Esophagus muscularis mucosa (tissue), 4 donors: ENCODE data around the gene DTD2. TPM values are rescaled to one million over a fixed set of nuclear protein-coding genes. Genes with fewer than 3 reads are reported as not detected.
A peak's percentile ranks its signal among the peaks of the same experiment; 100 is the strongest.

Source experiments
- DNase-seq: peaks from one replicate; pipeline ENCODE4 v3.0.0-alpha.2; 2017; ENCODE audit errors: extremely low spot score
- H3K27ac ChIP-seq, 4 donors: fragments of 200-600 bp; sonication (generic); replicated peaks in 1 of 4; 1 replicate in 3 of 4; 2 replicates in 1 of 4; pipeline ENCODE4 v1.5.1; 2016 to 2019; ENCODE audit warnings: mild to moderate bottlenecking in 1 of 4
- H3K27me3 ChIP-seq, 4 donors: fragments of 200-600 bp; sonication (generic); one replicate each; pipeline versions ENCODE4 v1.5.1 to v1.6.0; 2016 to 2019
- H3K36me3 ChIP-seq, 4 donors: fragments of 200-600 bp; sonication (generic); one replicate each; pipeline ENCODE4 v1.5.1; 2016 to 2019
- H3K4me1 ChIP-seq, 4 donors: fragments of 200-600 bp; sonication (generic); one replicate each; pipeline ENCODE4 v1.5.1; 2016 to 2019
- H3K4me3 ChIP-seq, 4 donors: fragments of 200-600 bp; sonication (generic); 1 replicate in 2 of 4; 2 replicates in 2 of 4; pipeline ENCODE4 v1.5.1; 2016 to 2019; ENCODE audit warnings: mild to moderate bottlenecking in 4 of 4, moderate library complexity in 1 of 4
- H3K9me3 ChIP-seq, 4 donors: fragments of 200-600 bp; sonication (generic); 1 replicate in 3 of 4; 2 replicates in 1 of 4; pipeline ENCODE4 v1.5.1; 2016 to 2019
- EP300 ChIP-seq: sonication (generic); formaldehyde crosslinking; IDR thresholded peaks from one replicate; pipeline ENCODE4 v1.6.1; 2017; ENCODE audit warnings: antibody characterized with exemption
- POLR2A ChIP-seq: fragments of 450-650 bp; IDR thresholded peaks from one replicate; pipeline ENCODE4 v1.6.1; 2017; ENCODE audit warnings: antibody characterized with exemption, moderate library complexity, mild to moderate bottlenecking, low read depth
- POLR2AphosphoS5 ChIP-seq, 2 donors: sonication (generic); formaldehyde crosslinking; IDR thresholded peaks; one replicate each; pipeline ENCODE4 v1.6.1; 2017; ENCODE audit warnings: antibody characterized with exemption in 2 of 2
- WGBS: methylation state at CpG from one replicate; pipeline ENCODE4 v1.1.5; 2018; 5-methylcytosine and 5-hydroxymethylcytosine counted together
- intact Hi-C: fragments of 100-400 bp; cut with DNase I; formaldehyde crosslinking; loops from one replicate; pipeline ENCODE4 v1.15.1; 2023
- total RNA-seq, 4 donors: library from RNA; depleted of rRNA; stranded (reverse); fragments of >200 nt; gene quantifications; one replicate each; pipeline versions ENCODE4 v1.1.0 to v1.2.1, GENCODE V29; 2016
- TF ChIP-seq, protein P1 (sequence below), 3 experiments: fragments of 200-600 bp in 2 of 3; fragments of 450-650 bp in 1 of 3; sonication (generic) in 2 of 3; IDR thresholded peaks; one replicate each; pipeline ENCODE4 v1.5.1; 2017 to 2019; ENCODE audit warnings: antibody characterized with exemption in 3 of 3, mild to moderate bottlenecking in 2 of 3, moderate library complexity in 1 of 3

Gene DTD2
- 10 to 100 TPM; 27.8 to 41.1 (median 32.2) TPM for total RNA-seq

DNA sequence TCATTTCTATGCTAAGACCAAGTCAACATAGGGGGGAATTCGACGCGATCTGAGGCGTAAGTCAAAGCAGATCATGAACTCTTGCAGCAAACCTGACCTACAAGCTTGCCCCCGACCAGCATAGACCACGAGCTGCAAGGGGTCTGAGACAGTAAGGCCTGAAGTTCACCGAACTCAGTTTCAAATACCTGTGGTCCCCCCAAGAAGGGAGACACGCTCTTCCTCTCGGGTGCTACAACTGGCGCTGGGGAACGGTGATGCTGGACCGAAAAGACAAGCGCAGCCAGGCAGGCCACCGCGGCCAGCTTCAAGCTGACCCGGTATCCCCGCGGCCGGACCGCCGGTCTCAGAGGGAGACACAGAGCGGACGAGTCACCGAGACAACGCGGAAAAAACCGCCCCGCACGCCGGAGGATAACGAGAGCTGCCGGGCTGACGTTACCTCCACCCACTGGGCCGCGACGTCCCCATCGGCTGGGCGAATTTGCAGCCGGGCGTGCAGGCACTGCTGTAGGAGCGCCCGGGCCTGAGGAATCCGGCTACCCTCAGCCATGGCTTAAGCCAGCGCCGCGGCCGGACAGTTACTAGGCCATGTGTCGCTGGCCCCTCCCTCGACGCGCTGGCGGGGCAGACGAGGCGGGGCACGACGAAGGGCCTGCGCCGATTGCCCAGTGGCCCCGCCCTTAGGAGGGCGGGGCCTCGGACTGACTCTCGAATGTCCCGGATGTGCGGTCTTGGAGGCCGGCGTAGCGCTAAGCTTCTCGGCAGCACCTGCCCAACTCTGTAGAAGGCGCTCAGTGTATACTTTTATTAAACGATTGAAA, at the start of gene DTD2:
Gene DTD2, minus strand, starts transcription at position 666 of the 824 bp plus-strand sequence. Its CDS starts 113 bp downstream, at position 553.
- Histone ChIP-seq H3K27ac (peak within 1 kb of the TSS; percentile 85 to 94 (median 88)), H3K4me3 (peak within 1 kb of the TSS; percentile 66 to 78 (median 72)), H3K27me3 (no peaks in the 10 kb centered on the region), H3K4me1 (peaks cover 12 to 35% (median 31%) of the 10 kb centered on the region in 4 donors), H3K9me3 (no peaks in the 10 kb centered on the region), H3K36me3 (peaks cover 1 to 11% (median 8%) of the 10 kb centered on the region in 4 donors)
- peak; percentile 96 for DNase-seq
- intact Hi-C loops = loop anchor here (2.0 to 5.0 kb wide), 2 partner anchors 35 to 104 kb away; partner anchors contain the start of genes HEATR5A and NUBPL
- TF ChIP-seq, protein P1, sequence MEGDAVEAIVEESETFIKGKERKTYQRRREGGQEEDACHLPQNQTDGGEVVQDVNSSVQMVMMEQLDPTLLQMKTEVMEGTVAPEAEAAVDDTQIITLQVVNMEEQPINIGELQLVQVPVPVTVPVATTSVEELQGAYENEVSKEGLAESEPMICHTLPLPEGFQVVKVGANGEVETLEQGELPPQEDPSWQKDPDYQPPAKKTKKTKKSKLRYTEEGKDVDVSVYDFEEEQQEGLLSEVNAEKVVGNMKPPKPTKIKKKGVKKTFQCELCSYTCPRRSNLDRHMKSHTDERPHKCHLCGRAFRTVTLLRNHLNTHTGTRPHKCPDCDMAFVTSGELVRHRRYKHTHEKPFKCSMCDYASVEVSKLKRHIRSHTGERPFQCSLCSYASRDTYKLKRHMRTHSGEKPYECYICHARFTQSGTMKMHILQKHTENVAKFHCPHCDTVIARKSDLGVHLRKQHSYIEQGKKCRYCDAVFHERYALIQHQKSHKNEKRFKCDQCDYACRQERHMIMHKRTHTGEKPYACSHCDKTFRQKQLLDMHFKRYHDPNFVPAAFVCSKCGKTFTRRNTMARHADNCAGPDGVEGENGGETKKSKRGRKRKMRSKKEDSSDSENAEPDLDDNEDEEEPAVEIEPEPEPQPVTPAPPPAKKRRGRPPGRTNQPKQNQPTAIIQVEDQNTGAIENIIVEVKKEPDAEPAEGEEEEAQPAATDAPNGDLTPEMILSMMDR (IDR thresholded peaks at IDR 0.05) = peak in 1 of 3 experiments; percentile 17
- no peak for TF ChIP-seq EP300
- peak; percentile 91 to 93 for TF ChIP-seq POLR2AphosphoS5 (IDR thresholded peaks at IDR 0.05)
- 2% methylated on average over 20 of the region's 70 CpGs for WGBS

DNA sequence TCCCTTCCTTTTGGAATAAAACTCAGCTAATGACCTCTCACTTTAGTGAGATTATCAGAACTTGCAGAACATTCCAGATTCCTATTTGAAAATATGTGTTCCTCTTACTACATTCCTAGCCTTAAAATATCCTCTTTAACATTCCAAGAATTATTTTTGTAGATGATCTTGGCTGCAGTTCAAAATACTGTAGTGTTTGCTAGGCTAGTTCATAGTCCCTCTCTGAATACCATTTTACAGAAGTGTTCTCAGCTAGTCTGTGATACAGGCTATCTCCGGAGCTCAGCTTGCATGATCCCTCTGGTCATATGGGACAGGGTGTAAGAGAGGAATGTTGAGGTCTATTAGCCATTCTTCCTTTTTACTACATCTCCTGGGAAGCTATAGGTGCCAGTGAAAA, 48.1 kb upstream of the DTD2 start:
- Histone ChIP-seq H3K9me3 (no peaks in the 10 kb centered on the region), H3K4me1 (peaks cover 18 to 36% (median 20%) of the 10 kb centered on the region in 4 donors), H3K36me3 (no peaks in the 10 kb centered on the region), H3K27me3 (no peaks in the 10 kb centered on the region), H3K4me3 (peak overlapping the region in 1 of 4 donors; percentile 1), H3K27ac (peak overlapping the region; percentile 53 to 82 (median 61))
- TF ChIP-seq, protein P1 (IDR thresholded peaks at IDR 0.05) = no peak
- no peak for TF ChIP-seq POLR2A
- no peak for TF ChIP-seq EP300
- no peak for TF ChIP-seq POLR2AphosphoS5 (IDR thresholded peaks at IDR 0.05)
- intact Hi-C loops = loop anchor here (5.0 kb wide), 1 partner anchor 62 kb away; no protein-coding TSS in a partner anchor
- 27% methylated on average over 1 of the region's 1 CpG for WGBS
- no peak for DNase-seq

DNA sequence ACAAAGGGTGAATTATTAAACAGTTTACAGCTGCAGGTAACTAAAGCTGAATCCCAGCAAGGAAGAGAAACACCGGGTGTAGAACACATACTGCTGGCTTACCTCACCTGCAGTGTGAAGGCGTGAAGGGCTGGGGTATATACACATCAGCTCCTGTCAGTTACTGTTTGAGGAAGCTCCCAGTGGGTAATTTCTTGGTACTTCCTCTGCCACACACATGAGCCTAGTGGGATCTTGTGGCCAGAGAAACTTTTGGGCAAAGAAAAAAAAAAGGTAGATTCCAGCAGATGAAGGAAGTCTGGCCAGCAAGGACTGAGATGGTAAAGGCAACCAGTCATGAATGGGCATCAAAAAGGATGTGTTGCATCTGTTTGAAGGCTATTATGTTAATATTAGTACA, 44.6 kb upstream of the DTD2 start:
- Histone ChIP-seq H3K4me3 (no peak overlapping the region), H3K27ac (no peak overlapping the region), H3K4me1 (peaks cover 18 to 31% (median 19%) of the 10 kb centered on the region in 4 donors), H3K9me3 (no peaks in the 10 kb centered on the region), H3K36me3 (no peaks in the 10 kb centered on the region), H3K27me3 (no peaks in the 10 kb centered on the region)
- no peak for DNase-seq
- TF ChIP-seq POLR2AphosphoS5 (IDR thresholded peaks at IDR 0.05) = no peak
- TF ChIP-seq POLR2A = no peak
- no peak for TF ChIP-seq EP300
- TF ChIP-seq, protein P1 (IDR thresholded peaks at IDR 0.05) = no peak
- WGBS = 87% methylated on average over 2 of the region's 2 CpGs
- intact Hi-C loops = no loop called here

DNA sequence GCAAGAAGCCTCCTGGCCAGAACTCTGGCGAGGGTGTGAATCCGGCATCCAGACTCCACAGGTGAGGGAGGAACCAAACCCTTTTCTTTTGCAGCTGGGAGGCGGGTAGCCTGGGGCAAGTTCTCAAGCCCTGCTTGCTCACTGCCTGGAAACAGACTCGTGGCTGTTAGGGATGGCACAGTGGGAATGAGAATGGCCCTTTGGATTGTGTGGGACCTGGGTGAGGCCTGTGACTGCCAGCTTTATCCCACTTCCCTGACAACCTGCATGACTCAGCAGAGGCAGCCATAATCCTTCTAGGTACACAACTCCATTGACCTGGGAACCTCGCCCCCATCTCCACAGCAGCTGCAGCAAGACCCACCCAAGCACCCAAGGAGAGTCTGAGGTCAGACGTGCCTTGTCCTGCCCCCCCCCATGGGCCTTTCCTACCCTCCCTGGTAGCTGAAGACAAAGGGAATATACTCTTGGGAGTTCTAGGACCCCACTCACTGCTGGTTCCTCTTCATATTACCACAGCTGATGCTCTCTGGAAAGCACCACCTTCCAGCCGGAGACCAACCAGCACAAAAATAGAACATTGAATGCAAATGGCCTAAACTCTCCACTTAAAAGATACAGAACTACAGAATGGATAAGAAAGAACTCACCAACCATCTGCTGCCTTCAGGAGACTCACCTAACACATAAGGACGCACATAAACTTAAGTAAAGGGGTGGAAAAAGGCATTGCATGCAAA, 35.6 kb upstream of the DTD2 start:
- no peaks in the 10 kb centered on the region for H3K9me3 ChIP-seq
- H3K27me3 ChIP-seq = no peaks in the 10 kb centered on the region
- no peak overlapping the region for H3K4me3 ChIP-seq
- DNase-seq = no peak
- TF ChIP-seq EP300 (no peak), POLR2AphosphoS5 (IDR thresholded peaks at IDR 0.05) (no peak), POLR2A (no peak)
- TF ChIP-seq, protein P1 (IDR thresholded peaks at IDR 0.05) = no peak
- no peaks in the 10 kb centered on the region for H3K36me3 ChIP-seq
- no peak overlapping the region for H3K27ac ChIP-seq
- intact Hi-C loops = no loop called here
- 91% methylated on average over 5 of the region's 8 CpGs for WGBS
- H3K4me1 ChIP-seq = no peaks in the 10 kb centered on the region
